GM18526 (cell line): ENCODE results near the gene EEFSEC.

Experiments
- POLR2A ChIP-seq: IDR thresholded peaks from 3 replicates; pipeline ENCODE4 v1.6.1; 2011; ENCODE audit not compliant: insufficient read length; ENCODE audit errors: extremely low read depth

Gene EEFSEC

GRCh38 chr3:128313071-128313725 lies 159.9 kb downstream of the EEFSEC start:
- no peak for TF ChIP-seq POLR2A

GRCh38 chr3:128313935-128314334 lies 160.7 kb downstream of the EEFSEC start:
- TF ChIP-seq POLR2A, result no peak

- TF ChIP-seq POLR2A, result no peak
Observed at GRCh38 chr3:128315313-128315712, 162.0 kb downstream of the EEFSEC start.

GRCh38 chr3:128316481-128316891 lies 163.2 kb downstream of the EEFSEC start:
- TF ChIP-seq POLR2A, result no peak

GRCh38 chr3:128317101-128317697 lies 163.9 kb downstream of the EEFSEC start:
- no peak for TF ChIP-seq POLR2A

- no peak for TF ChIP-seq POLR2A
Observed at GRCh38 chr3:128317698-128318231, 164.5 kb downstream of the EEFSEC start.

- no peak for TF ChIP-seq POLR2A
Observed at GRCh38 chr3:128318275-128318941, 165.1 kb downstream of the EEFSEC start.

GRCh38 chr3:128319107-128319506 lies 165.8 kb downstream of the EEFSEC start:
- no peak for TF ChIP-seq POLR2A

GRCh38 chr3:128319741-128320141 lies 166.5 kb downstream of the EEFSEC start:
- TF ChIP-seq POLR2A, result no peak

GRCh38 chr3:128320551-128321340 lies 167.5 kb downstream of the EEFSEC start:
- no peak for TF ChIP-seq POLR2A

- TF ChIP-seq POLR2A, result no peak
Observed at GRCh38 chr3:128321418-128321817, 168.1 kb downstream of the EEFSEC start.

- TF ChIP-seq POLR2A, result no peak
Observed at GRCh38 chr3:128322030-128323022, 169.0 kb downstream of the EEFSEC start.

- no peak for TF ChIP-seq POLR2A
Observed at GRCh38 chr3:128323206-128324081, 170.2 kb downstream of the EEFSEC start.
